DND-41 (cell line): ENCODE data around the gene RTN1.

ENCODE experiments used
- EZH2 ChIP-seq: IDR thresholded peaks from 3 replicates; pipeline ENCODE4 v1.6.1; 2012; ENCODE audit warnings: borderline replicate concordance, low read depth, mild to moderate bottlenecking, moderate library complexity, low read length, inconsistent platforms; ENCODE audit not compliant: severe bottlenecking
- TF ChIP-seq, protein P1 (sequence below): IDR thresholded peaks from 2 replicates; pipeline ENCODE4 v1.5.1; 2012; ENCODE audit warnings: borderline replicate concordance, low read length, moderate library complexity, mild to moderate bottlenecking; ENCODE audit not compliant: poor library complexity, severe bottlenecking; ENCODE audit errors: extremely low read depth

DNA sequence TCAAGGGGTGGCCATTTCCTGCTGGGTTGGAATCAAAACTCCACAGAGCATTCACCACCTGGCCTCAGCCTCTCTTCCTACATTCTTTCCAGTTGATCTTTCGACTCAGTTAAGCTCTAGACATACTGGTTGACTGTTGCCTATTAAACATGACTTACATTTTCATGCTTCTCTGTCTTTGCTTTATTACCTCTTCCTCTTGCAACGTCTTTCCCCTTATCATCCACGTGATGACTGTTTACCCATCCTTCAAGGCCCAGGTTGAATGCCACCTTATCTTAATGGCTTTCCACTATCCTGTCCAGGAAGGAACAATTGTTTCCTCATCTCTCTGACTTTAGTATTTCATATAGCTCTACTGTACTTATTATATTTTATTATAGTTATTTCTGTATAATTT, 269.5 kb downstream of the RTN1 start:
- no peak for TF ChIP-seq EZH2
- TF ChIP-seq, protein P1, sequence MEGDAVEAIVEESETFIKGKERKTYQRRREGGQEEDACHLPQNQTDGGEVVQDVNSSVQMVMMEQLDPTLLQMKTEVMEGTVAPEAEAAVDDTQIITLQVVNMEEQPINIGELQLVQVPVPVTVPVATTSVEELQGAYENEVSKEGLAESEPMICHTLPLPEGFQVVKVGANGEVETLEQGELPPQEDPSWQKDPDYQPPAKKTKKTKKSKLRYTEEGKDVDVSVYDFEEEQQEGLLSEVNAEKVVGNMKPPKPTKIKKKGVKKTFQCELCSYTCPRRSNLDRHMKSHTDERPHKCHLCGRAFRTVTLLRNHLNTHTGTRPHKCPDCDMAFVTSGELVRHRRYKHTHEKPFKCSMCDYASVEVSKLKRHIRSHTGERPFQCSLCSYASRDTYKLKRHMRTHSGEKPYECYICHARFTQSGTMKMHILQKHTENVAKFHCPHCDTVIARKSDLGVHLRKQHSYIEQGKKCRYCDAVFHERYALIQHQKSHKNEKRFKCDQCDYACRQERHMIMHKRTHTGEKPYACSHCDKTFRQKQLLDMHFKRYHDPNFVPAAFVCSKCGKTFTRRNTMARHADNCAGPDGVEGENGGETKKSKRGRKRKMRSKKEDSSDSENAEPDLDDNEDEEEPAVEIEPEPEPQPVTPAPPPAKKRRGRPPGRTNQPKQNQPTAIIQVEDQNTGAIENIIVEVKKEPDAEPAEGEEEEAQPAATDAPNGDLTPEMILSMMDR, result no peak
